GM12864 (cell line): ENCODE results near the gene GPR25.

Experiments
- DNase-seq: peaks from one replicate; pipeline ENCODE4 v3.0.0-alpha.2; 2011; ENCODE audit warnings: low read depth
- H3K4me3 ChIP-seq: 2 replicates; pipeline ENCODE4 v1.5.1; 2011; ENCODE audit warnings: mild to moderate bottlenecking, low read depth, low read length, control low read depth
- CTCF ChIP-seq: IDR thresholded peaks from 2 replicates; pipeline ENCODE4 v1.5.1; 2011; ENCODE audit warnings: low read depth, mild to moderate bottlenecking, moderate library complexity, low read length, control low read depth, inconsistent platforms; ENCODE audit errors: missing control alignments

GPR25 gene

GRCh38 chr1:200904772-200905171 is 32.0 kb downstream of the GPR25 start:
- DNase-seq = no peak
- TF ChIP-seq CTCF = no peak
- no peak overlapping the region for H3K4me3 ChIP-seq

- peak; percentile 40 for DNase-seq
- TF ChIP-seq CTCF = no peak
- H3K4me3 ChIP-seq = no peak overlapping the region
These were observed 32.8 kb downstream of the GPR25 start for GRCh38 chr1:200905411-200906052.

- H3K4me3 ChIP-seq = no peak overlapping the region
- no peak for DNase-seq
- TF ChIP-seq CTCF = no peak
These were observed 33.7 kb downstream of the GPR25 start for GRCh38 chr1:200906491-200906890.

GRCh38 chr1:200907611-200908097 is 34.9 kb downstream of the GPR25 start:
- no peak for TF ChIP-seq CTCF
- H3K4me3 ChIP-seq = no peak overlapping the region
- peak; percentile 30 for DNase-seq

GRCh38 chr1:200908191-200908868 is 35.5 kb downstream of the GPR25 start:
- H3K4me3 ChIP-seq = no peak overlapping the region
- no peak for TF ChIP-seq CTCF
- DNase-seq = no peak

GRCh38 chr1:200909071-200909470 is 36.3 kb downstream of the GPR25 start:
- TF ChIP-seq CTCF = no peak
- H3K4me3 ChIP-seq = no peak overlapping the region
- DNase-seq = no peak
